HL-60/S4 treated with phorbol 12-myristate 13-acetate at 8.2 ng/mL for 4 days and 3 days (cell line): ENCODE data around the gene PARG.
"Not testable (repeated sequence)": the region's sequence is repeated elsewhere in the genome, so short reads cannot be mapped to it uniquely, and the experiment has no call there.

Experiments
- in situ Hi-C: fragments of 300-500 bp; cut with MboI; formaldehyde crosslinking; loops from 2 replicates; pipeline ENCODE4 v1.15.0; 2022; ENCODE audit warnings: low sequenced_read_pairs

Gene PARG

DNA sequence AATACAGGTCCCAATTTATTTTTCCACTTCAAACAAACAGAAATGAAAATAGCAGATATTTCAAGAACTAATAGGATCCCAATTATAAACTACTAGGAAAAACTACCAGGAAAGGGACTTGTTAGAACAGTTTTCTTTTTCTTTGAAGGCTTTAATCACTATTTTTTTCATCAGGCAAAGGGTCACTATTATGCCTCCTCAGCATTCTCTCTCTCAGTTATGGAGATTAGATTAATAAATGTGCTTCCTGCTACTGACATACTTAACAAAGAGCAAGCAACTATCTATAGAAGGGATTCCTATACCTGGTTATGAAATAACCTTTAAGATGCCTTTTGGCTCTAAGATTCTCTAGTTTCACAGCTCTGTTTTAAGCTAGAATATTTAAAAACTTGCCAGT lies 108.7 kb downstream of the PARG start:
- in situ Hi-C loops, result no loop called here

DNA sequence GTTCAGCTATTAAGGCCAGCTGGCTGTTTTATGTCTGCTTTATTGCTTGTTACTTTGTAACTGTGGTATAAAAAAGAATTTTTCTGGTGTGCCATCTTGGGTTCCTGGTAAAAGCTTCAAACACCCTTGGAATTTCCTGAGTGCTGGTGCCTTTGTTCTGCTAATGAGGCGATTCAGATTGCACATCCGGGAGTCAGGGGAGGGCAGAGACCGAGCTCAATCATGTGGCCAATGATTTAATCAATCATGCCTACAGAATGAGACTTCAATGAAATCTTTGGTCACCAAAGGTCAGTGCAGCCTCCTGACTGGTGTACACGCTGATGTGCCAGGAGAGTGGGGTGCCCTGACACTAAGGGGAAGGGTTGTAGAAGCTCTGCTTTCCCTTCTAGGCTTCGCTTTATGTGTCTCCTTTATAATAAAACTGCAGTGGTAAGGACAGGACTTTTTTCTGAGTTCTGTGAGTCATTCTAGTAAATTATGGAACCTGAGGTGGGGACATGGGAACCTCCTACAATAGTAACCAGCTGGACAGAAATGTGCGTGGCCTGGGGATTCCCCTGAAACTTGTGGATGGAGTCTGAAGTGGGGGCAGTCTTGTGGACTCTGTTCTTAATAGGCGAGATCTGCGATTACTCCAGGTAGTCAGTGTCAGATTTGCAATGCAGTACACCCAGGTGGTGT lies 110.3 kb downstream of the PARG start:
- in situ Hi-C loops, result no loop called here

DNA sequence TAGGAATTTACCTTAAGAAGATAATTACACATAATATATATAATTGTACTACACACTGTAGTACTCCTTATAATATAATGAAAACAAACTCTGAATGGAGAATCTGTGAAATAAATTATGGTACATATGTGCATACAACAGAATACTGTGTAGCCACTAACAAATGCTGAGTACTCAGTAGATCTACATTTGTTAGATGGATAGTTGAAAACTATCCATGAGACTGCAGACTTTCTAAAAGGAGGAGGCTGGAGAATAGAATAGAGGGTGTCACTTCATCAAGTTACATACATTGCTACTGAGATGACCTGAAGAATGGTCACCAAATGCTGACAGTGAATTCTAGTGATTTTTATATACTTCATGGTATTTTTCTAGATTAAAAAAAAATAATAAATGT lies 111.0 kb downstream of the PARG start:
- in situ Hi-C loops, result no loop called here

DNA sequence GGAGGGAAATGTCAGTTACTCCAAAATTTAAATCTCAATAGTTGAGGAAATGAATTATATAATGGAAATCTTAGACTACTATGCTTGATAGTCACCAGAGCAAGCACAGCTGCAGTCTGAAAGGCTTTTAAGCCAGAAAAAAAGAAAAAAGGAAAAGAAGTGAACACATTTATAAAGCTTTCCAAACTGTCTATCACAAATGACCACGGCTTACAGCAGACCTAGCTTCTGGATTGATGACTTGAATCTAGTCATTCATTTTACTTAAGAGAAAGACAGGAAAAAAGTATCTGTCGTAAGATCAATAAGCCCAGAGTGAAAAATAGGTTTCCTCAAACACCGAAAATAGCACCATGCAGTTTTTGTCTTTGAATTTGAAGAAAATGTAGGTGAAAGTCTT lies 111.8 kb downstream of the PARG start:
- in situ Hi-C loops, result no loop called here

DNA sequence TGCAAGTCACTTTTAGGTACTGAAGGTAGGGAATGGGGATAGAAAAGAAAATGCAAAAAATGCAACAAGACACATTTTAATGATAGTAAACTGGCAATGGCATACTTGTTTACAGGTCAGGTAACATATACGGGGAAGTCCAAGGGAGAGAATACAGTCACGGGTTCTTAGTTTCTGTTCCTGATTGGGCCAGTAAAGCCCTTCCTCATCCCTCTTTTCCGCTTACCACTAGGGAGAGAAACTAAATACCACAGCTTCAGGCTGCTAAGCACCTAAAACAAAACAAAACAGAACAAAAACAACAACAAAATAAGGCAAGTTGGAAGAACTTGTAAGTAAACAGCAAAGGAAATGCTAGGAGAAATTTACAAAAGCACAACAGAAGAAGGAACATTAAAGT lies 114.5 kb downstream of the PARG start:
- in situ Hi-C loops, result no loop called here

DNA sequence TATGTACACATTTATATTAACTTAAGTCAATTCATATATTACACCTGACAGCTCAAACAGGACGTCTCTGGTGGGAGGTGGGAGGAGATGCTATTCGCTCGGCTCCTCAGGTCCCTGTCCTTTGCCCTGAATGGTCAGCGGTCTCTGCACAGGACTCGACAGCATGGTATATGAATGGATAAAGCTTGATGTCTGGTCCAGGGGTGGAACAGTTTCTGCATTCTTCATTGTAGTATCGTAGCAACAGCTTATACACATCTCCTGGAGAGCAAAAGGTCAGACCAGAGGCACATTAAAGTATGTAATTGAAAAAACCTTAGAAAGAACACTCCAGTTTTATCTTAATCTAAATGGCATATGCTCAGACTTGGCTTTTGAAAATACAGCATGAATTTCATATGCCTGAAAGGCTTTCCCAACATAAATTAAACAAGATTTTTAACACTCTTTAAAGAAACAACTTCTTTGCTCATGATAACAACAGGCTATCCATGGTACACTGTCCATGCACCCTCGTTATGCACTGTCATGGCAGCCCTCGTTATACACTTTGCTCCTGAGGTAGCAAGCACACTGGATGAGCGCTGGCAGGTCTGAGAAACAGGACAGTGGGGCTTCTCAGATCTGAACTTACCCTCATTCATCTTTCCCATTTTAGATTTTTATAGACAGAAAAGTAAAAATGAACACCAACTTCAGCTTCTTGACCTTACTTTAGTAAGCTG lies 122.4 kb downstream of the PARG start:
- in situ Hi-C loops, result no loop called here

DNA sequence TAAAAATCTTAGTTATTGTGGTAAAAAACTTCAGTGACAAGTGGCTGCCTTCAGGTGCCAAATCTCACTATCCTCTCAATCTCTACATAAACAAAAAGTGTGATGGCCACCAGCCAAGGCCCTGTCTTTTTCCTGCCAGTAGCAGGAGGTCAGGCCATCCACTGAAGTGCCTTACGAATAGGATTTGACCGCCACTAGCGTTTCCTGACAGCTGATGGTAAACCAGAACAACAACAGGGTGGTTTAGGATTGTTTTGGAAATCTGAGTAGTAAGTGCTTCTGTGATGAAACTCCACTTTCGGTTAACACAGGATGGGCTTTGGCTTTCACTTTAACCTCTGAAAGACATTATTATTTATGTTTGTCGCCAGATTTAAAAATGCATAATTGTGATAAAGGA lies 124.0 kb downstream of the PARG start:
- in situ Hi-C loops, result no loop called here

DNA sequence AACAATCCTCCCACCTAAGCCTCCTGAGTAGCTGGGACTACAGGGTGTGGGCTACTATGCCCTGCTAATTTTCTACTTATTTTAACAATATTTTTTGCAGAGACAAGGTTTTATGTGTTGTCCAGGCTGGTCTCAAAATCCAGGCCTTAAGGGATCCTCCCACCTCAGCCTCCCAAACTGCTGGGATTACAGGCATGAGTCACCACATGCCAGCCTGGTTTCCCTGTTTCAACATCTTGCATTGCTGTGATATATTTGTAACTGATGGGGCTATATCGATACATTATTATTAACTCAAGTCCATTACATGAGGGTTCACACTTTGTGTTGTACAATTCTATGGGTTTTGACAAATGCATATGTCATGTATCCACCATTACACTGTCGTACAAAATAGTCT lies 137.8 kb downstream of the PARG start:
- in situ Hi-C loops, result no loop called here

DNA sequence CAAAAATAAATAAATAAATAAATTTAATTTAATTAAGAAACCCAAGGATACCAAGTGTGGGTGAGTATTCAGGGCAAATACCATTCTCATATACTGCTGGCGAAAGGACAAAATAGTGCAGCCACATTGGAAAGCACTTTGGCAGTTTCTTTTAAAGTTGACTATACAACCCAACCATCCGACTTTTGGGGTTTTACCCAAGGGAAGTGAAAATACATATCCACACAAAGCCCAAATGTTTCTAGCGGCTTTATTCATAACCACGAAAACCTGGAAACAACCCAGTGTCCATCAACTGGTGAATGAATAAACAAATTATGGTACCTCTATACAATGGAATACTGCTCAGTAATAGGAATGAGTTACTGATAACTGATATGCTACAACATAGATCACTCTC lies 143.6 kb downstream of the PARG start:
- in situ Hi-C loops, result no loop called here

DNA sequence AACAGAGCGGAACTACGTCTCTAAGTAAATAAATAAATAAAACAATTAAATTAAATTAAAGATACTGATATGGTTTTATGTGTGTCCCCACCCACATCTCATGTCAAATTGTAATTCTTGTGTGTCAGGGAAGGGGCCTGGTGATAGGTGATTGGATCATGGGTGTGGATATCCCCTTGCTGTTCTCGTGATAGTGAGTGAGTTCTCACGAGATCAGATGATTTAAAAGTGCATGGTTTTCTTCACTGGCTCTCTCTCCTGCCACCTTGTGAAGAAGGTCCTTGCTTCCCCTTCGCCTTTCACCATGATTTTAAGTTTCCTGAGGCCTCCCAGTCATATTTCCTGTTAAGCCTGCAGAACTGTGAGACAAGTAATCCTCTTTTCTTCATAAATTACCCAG lies 150.7 kb downstream of the PARG start:
- in situ Hi-C loops, result no loop called here

DNA sequence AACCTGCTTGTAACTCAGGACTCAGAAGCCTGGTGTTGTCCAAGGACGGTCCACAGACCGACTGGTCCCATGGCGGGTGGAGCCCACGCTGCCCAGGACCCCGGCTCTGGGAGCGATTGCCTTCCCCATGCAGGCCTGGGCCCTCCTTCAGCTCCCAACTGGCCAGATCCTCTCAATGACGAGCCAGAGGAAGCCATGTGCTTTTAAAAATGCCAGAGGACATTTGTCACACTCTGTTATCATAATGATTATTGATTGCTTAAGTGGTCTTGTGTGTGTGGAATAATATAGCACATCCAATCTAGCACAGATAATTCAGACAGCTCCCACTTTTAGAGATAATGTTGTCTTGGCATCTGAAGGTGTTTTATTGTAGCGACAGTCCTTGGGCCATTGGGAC lies 157.1 kb downstream of the PARG start:
- in situ Hi-C loops, result no loop called here

DNA sequence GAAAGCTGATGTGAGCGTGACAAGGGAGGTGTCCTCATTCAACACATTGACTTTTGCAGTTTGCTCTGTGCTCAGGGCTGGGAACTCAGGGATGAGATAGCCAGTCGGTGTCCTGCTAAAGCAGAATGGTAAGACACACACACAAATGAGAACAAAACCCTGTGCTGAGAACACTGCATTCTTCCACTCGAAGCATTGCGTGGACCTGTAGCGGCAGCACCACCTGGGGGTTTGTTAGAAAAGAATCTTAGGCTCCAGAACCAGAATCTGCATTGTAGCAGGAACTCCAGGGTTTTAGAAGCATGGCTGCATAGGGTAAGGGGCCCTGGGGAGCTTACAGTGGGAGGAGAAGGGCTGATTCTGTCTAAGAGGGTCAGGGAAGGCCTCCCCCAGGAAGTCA lies 158.2 kb downstream of the PARG start:
- in situ Hi-C loops, result no loop called here

DNA sequence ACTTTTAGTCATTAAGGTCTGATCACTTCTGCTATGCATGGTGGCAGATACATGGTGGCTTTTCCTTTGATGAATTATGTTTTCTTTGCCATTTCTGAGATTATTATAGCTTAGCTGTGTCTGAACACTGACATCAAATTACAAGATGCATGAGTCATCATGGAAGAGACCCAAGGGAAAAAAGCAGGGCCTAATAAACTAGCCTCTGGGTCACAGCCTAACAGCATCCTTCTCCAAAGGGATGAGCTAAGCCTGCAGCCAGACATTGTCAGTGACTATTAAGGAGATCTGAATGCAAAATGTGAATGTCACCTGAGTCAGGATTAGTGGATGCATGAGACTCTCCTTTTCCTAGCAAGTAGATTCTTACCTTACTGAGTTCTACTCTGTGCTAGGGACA lies 160.6 kb downstream of the PARG start:
- in situ Hi-C loops, result no loop called here

DNA sequence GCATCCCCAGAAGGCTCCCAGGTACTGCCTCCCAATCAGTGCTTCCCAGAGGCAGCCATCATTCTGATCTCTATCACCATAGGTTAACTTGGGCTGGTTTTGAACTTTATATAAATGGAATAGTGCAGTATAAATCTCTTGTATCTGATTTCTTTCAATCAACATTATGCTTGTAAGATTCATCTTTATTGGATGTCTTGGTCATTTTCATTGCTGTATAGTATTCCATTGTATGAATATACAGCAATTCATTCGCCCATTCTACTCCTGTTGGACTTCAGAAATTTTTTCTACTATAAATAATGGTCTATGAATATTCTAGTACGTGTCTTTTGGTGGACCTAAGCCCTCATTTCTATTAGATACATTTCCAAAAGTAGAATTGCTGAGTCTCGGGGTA lies 163.6 kb downstream of the PARG start:
- in situ Hi-C loops, result no loop called here

DNA sequence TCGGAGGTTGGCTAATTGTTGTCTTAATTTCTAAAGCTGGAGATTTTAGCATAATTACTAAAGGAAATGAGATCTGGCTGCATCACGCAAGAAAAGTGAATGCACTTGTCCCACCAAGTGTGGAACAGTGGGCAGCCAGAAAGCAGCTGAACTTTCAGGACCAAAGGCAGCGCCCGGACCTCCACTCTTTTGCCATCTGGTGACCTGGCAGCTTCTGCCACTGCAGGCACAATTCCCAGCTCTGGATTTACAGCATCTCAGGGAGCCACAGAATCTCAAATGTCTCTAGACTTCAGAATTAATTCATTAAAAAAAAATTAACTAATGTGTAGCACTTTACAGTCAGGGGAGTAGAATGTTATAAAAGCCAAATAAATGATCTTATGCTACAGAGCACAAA lies 165.0 kb downstream of the PARG start:
- in situ Hi-C loops, result no loop called here

DNA sequence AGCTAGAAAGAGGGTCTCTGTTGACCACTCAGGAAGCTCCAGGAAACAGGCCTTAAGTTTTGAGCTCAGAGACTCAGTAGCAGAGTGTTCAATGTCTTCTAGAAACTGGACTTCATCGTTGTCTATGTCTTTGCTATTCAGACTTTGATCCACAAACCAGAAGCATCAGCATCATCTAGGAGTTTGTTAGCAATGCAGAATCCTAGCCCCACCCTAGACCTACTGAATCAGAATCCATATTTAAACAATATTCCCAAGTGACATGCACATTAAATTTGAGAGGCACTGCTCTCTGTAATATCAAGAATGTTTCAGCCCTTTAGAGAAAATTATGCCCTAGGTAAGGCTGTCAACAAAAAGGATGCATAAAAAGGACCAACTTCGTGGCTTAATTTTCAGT lies 166.8 kb downstream of the PARG start:
- in situ Hi-C loops, result no loop called here

DNA sequence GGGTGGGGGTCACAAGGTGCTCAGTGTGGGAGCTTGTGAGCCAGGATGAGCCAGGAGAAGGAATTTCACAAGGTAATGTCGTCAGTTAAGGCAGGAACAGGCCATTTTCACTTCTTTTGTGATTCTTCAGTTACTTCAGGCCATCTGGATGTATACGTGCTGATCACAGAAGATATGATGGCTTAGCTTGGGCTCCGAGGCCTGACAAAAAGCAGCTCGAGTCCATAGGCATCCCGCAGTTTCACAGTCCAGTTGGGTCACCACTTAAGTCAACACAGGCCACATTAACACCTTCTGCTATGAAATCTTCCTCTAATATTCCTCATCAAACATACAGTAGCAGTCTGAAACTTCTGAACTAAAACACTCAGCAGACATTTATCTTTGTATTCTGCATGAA lies 168.9 kb downstream of the PARG start:
- in situ Hi-C loops, result not testable (repeated sequence)

DNA sequence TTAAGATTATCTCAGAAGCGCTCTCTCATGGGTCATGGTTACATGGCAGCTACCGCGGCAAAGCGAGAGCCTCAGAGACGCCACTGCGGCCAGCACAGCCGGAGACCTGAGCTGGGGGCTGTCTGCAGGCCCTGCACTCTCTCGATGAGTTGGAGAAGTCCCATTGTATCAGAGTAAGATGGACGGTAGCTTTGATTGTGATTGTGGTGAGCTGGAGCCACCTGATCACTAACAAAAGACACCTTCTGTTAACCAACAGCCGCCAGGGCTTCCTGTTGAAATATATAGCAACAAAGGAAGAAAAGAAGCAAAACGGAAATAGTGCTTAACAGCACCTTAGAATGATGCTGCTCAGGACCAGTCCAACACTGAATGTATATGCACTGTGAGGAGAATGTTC lies 170.8 kb downstream of the PARG start:
- in situ Hi-C loops, result not testable (repeated sequence)

DNA sequence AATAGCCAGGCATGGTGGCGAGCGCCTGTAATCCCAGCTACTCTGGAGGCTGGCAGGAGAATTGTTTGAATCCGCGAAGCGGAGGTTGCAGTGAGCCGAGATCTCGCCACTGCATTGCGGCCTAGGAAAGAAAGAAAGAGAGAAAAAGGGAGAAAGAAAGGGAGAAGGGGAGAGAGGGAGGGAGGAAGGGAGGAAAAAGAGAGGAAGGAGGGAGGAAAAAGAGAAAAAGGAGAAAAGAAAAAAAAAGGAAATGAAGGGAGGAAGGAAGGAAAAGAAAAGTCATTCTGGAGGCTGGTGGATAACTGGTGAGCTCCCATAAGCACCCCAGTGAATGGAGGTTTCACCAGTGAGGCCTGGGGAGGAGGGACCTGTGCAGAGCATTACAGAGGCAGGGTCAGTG lies 172.1 kb downstream of the PARG start:
- in situ Hi-C loops, result no loop called here

DNA sequence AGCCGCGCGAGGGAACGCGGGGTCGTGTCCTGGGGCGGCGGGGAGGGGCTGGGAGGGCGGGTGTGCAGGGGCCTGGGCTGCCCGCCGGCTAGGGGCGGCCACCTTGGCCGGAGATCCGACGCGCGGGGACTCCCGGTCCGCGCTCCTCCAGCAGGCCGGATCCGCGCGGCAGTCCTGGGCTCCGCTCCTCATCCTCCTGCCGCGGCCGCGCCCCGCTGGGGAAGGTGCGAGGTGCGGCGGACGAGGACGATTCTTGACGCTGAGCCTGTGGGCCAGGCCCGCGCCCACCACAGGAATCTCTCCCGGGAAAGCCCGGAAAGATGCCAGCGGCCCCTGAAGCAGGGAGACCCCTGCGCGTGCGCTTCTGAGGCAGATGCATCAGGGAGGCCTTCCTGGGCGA lies 173.1 kb downstream of the PARG start:
- in situ Hi-C loops, result no loop called here

DNA sequence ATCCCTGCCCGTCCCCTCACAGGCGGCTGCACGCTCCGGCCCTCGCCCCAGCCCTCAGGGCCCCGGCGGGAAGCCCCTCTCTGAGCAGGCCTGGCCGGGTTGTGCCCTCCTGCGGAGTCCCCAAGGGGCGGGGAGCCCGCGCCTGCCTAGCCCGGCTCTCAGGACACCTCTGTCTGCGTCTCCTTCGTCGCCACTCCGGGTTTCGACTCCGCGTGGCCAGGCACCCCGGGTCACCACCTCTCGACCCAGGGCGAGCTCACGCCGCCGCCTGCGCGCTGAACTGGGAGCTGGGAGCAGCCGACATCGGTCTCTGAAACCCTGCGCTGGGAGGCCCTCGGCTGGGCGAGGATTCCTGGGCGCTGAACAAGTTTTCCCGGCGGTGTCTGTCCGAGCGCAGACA lies 173.5 kb downstream of the PARG start:
- in situ Hi-C loops, result no loop called here
